Stimulated activated CD8-positive, alpha-beta memory T cell treated with anti-CD3 and anti-CD28 coated beads, Interleukin-7, amount 100 ng/mL, for 24 hours (primary cell): ENCODE data around the gene ACVR2A.

Experiments
- DNase-seq: peaks from one replicate; pipeline ENCODE4 v3.0.0-alpha.2; 2020; ENCODE audit warnings: low read depth

Gene ACVR2A

DNA sequence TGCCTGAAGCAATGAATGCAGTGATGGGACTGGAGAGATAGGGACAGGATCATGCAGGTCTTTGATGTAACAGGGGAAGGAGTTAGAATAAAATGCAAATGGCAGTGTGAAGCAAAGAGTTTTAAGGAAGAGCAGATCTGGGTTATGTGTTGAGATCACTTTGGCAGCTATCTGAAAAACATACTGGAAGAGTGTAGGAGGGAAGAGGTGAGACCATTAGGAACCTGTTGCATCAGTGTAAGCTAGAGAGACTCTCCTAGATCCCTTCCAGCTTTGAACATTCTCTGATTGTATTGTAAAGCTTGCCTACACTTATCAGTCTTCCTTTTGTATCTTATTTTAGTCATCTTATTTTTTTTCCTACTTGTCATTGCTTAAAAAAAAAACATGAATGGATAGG is 10.5 kb downstream of the ACVR2A start:
- DNase-seq = no peak

DNA sequence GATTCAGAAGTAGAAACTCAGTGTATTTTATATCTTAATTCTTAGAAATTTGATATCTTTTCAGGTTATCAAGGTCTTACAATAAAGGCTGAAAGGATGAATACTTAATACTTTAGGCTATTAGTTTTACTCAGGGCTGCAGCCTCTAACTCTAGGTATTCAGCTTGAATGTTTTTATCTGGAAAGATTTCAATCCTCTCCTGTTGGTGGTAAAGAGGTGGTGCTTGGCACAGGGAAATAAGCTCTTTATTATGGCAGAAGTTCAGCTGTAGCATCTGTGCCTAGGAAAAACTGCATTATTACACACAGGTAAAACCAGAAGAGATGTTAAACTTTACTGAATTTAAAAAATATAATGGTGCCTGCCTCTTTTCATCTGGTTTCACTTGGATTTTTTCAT is 11.1 kb downstream of the ACVR2A start:
- no peak for DNase-seq

DNA sequence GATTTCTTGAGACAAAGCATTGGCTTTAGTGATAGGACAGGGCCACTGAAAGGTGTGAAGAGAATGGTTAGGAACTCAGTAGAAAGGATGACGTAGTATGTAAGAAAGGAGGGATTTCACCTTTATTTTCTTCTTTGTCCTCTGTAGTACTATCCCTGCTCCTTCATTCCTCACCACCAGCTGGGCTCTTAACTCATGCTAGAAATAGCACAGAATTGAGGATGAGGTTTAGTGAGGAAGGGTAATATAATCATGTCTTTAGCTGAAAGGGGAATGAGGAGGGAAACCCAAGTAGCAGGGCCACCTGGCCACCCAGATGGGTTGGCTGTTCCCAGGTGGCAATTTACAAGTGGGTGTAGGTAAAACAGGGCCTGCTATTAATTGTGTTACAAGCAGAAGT is 15.2 kb downstream of the ACVR2A start:
- no peak for DNase-seq

DNA sequence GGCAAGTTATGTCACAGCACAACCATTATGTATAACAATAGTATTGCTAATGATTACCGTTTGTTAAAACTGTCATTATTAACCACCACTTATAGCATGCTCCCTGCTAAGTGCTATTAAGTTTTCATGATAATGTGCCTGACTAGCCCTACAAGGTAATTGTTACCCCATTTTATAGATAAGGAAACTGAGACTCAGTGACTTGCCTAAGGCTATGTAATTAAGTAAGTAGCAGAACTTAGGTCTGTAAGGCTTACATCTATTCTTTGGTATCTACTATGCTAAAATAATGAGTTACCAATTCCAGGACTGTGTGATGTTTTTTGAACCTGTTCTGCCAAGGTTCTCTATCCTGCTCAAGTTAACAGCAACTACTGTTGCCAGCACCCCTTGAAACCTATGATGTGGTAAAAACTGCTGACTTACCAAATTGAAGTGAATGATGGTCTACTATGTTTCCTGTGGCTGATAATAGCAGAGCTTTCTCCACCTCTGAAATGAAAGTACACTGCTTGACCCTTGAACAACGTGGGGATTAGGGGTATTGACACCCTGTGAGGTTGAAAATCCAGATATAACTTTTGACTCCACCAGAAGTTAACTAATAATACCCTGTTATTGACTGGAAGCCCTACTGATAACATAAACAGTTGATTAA is 18.2 kb downstream of the ACVR2A start:
- DNase-seq = no peak

DNA sequence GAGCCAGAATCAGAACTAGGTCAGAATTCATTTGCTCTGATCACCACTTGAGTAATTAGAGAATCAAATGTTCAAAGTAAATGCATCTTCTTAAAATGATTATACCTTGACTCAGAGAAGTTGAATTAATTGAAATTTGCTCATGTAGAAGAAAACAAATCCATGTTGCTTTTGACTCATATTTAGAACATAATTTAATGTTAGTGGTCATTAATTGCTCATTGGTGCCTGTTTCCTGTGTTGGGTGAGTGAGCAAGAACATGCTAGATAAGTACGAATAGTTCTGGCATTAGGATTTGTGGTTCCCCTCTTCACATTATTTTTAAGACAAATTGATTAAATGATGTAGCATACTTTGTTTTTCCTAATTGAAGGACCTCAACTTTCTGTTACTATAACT is 19.0 kb downstream of the ACVR2A start:
- no peak for DNase-seq

DNA sequence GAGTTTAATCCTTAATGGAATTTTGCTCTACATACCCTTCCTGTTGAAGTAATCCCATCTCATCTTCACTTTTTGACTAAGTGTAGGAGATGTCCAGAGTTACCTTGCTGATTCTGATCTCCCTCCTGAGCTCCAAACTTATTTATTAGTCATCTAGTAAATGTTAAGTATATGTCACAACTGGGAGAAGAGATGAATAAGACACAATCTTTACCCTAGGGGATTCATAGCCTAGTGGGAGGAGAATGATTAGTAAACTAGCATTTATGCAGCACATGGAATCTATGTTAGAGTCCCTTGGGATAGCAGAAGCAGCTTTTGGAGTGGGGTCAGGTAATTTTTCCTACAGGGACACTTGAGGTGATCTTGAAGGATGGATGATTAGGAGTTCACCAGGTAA is 20.7 kb downstream of the ACVR2A start:
- no peak for DNase-seq

DNA sequence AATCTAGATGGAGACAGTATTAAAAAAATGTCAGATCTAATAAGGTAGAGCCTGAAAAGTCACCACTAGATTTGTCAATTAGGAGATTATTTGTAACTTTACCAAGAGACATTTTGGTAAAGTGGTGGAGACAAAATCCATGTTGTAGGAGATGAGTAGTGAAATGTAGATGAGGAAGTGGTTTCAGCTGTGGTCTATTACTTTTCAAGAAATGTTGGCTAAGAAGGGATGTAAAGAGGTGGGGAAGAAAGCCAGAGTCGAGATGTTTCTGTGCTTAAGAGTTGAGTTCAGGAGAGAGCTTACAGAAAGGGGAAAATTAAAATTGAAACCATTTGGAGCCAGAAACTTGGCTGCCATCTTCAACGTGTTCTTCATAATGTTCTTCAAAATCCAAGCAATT is 22.2 kb downstream of the ACVR2A start:
- no peak for DNase-seq

DNA sequence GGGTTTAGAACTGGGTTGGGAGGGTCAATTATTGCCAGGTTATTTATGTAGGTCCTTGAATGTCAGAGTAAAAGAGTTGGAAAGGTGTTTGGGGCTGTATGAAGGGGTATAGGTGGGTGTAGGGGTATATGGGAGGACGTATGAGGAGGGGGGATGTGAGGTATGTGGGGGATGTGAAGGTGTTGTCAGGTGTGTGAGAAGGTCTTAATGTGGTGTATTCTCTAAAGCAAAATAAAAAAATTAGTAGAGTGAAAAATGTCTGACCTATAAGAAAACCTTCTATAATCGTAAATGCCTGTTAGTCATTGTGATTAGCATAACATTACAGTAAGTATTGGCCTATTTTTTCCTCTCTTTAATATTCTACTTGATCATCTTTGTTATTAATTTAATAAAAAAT is 25.1 kb downstream of the ACVR2A start:
- DNase-seq = no peak

DNA sequence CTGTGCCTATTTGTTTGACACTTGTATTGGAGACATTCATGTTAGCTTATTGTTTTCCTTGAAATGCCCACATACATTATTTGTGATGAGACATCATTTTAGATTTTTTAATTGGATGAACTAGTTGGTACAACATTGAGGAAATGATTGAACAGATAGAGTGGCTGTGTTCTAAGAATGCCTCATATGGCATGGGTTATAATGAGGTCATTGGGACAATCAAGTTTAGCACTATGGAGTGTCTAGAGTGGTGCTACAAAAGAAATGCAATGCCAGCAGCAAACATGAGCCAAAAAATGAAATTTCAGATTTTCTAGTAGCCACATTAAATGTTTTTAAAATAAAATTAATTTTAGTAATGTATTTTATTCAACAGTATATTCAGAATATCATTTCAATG is 28.1 kb downstream of the ACVR2A start:
- DNase-seq = no peak

DNA sequence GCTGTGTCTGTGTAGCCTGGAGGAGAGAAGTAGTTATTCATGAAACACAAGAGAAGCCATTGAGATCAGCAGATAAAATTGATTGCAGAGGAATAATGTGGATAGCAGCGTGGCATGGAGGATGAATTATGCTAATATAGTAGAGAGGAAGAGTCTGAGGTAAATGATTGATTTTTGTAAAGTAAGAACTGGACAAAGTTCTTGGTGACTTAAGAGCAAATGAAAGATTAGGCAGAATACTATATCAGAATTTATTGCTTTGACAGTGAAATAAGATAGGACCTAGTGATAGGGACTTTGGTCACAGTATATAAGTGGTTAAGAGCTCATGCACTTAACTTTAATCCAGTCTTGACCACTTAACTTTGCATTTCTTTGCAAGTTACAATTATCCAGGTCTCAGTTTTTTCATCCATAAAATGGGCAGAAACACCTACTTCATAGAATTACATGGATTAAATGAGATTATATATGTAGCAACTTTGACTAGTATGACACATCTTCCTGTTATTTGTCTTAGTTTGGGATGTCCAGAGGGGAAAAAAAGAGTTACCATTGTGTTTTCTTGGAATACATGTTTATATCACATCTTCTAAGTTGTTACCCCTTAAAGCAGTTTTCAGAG is 29.1 kb downstream of the ACVR2A start:
- DNase-seq = no peak

DNA sequence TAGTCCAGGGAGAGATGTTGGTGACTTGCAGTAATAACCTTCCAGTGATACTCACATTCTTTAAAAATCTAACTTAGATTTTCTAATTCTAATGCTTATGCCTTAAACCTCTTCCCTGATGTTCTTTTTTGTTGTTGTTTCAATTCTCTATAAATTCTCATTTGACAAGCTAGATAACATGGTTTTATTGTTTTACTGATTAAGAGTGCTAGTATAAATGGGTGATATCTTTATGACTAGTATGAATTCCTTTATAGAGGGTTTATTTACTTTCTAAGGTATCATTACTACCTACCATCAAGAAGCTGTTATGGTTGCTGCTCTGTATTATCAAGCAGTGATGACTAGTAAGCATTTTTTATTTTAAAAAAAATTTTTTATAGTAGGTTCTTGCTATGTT is 35.0 kb downstream of the ACVR2A start:
- no peak for DNase-seq

DNA sequence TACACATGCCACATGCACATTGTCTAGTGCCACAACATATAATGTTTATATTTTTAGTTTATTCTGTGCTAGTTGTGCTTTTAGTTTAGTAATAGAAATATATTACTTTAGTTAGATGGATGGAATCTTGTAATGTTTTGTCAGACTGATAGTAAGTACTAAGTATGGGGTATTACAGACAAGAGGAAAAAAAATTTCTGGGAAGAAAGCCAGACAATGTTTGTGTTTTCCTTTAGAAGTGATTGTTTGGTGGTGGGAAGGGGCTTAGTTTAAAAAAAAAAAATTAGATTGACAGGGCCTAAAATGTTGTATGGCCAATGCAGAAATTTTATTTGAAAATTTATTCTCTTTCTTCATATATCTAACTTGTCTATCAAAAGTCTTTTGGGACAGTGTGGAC is 37.8 kb downstream of the ACVR2A start:
- DNase-seq = no peak

DNA sequence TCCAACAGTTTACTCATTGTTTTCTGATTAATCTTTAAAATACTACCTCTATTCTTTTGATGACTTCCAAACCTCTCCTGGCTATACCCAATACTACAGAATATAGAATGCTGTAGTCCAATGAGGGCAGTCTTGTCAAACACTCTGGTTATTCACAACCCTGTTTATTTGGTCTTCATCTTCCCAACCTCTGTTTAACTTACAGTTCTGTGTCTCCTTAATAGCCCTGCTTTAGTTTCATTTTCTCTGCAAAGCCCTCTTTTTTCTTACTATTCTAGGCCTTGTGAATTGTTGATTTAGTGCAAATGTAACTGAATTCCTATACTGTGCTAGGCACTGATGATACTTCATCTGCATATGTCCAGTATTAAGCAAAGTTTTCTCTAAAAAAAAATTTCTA is 40.0 kb downstream of the ACVR2A start:
- no peak for DNase-seq

DNA sequence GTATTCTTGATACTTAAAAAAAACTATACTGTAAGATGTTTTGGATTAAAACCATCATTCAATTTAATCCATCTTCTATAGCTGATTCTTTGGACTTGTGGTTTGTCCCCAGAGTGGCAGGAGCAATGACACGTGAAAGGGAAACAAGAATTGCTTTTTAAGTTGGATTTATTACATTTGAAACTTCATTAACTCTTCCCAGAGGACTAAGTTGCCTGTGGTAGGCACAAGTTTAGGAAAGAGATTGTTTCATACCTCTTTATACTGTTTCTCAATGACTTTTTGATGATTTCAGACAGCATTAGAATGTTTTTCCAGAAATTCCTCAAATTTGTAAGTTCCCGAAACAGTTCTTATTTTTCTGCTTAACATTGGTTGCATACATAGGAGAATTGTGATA is 41.3 kb downstream of the ACVR2A start:
- no peak for DNase-seq

DNA sequence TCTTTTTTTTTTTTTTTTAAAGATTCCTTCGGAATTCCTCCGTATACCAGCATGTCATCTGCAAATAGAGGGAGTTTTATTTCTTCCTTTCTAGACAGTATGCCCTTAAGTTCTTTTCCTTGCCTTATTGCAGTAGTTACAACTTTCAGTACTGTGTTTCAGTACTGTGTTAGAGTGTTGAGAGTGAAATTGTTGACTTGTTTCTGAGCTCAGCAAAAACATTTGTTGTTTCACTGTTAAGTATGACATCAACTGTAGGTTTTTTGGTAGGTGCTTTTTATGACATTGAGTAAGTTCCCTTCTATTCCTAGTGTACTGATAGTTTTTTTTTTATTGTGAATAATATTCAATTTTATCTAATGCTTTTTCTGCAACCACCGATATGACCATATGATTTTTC is 43.9 kb downstream of the ACVR2A start:
- no peak for DNase-seq

DNA sequence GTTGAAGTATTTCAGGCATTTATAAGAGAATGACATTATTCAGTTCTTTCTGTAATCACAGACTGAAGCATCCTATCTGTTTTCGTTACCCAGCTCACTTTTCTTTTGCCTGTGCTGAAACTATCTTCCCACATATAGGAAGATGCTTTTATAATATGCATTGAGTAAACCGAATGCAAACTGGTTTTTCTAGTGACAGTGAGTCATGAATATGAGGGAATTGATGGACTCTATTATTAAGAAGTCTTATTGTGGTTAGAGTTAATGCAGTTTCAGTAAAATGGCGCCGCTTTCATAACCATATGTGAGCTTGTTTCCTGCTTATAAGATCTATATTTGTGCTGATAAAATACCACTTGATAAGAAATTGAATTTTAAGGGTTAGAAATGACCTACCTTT is 59.2 kb downstream of the ACVR2A start:
- no peak for DNase-seq

DNA sequence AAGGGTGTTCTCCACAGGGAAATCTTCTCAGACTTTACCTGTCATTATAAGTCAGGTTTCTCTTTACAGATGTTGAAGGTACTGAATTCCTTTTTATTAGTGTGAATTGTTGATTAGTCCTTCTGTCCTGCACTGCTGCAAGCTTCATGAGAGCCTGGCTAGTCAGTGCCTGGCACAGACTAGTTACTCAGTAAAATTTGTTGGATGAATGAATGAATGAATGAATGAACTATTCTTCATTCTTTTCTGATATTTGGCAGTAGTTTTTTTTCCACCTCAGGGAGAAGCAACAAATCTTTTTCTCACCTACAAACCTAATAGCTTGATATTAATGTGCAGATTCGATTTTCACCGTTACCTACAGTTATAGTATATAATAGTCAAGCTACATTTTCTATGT is 64.3 kb downstream of the ACVR2A start:
- no peak for DNase-seq

DNA sequence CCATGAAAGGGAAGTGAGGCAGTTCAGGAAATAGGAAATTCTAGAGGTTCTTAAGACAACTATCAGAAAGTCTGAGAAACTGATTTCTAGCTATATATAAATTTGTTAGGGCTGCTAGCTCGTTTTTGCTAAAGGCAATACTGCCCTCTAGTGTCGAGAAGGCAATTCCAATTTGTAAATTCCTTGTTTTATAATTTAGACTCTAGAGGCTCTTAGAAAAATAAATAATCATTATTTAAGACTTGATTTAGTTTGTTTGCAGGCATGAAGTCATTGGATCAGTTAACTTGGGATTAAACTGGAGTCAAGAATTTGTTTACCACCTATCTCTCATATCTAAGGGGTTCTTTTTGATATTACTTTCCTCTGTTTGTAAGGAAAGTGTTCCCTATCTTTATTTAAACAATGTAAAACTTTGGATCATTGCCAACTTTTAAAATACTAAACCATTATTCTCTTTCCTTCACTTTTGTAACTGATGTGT is 66.2 kb downstream of the ACVR2A start:
- DNase-seq = no peak

DNA sequence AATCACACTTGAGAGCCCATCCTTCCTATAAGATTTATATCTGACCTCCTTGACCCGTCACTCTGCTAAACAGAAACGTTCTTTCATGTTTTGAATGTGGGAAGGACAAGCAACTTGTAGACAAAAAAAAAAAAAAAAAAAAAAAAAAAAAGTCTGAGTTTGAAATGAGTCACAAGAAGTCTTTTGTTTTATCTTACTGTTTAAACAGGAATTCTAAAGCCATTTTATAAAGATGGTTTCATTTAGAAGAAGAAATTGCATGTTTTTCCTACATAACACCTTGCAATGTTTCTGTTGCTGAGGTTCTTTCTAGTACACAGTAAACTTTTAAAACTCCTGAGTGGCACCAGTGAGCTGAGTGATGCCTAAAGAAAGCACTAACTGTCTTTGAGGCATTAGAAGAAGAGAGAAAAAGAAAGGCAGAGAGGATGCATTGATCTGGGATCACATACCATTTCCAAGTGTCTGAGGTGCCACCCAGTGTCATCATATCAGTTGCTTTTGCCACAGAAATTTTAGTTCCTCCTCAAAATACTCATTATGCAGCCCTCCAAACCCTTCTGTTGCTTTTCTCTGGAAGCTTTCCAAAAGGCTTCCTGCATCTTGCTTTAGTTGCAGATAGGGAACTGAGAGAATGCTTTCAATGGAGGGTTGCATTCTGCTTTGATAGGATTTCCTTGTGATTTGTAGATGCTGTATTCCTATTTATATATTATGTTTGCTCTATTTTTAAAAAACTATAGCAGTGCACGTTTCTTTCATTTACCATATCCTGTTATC is 69.1 kb downstream of the ACVR2A start:
- no peak for DNase-seq

DNA sequence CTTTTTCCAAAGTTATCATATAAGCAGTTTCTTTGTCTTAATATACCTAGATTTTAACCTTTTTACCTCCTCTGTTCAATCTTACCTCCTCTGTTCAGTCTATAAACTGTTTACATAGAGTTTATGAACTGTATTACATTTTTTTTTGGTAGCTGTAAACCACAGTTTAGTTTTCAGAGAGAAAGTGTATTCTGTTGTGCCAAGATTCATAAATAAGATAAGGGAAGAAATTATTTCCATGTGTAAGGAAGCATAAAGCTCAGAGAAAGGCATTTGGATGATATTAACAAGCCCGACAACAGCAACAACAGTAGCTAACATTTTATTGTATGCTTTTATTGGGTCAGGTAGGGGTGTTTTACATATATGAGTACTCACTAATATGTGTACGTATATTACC is 71.2 kb downstream of the ACVR2A start:
- DNase-seq = no peak

DNA sequence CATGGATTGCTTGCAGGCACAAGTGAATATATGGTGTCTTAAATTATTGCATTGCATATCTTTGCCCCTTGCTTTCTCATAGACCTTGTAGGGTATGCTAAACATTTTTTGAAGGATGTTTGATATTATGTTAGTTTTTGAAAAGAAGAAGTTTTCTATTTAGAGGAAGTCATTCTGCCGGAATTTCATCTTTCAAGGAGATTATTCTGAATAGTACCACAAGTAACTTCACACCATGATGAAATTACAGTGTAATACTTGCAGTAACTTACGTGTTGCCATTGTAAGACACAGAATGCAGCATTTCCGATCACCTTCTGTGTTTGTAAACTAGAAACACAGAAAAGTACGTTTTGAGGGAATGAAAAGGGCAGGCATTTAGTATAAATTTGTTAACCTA is 71.9 kb downstream of the ACVR2A start:
- DNase-seq = no peak

DNA sequence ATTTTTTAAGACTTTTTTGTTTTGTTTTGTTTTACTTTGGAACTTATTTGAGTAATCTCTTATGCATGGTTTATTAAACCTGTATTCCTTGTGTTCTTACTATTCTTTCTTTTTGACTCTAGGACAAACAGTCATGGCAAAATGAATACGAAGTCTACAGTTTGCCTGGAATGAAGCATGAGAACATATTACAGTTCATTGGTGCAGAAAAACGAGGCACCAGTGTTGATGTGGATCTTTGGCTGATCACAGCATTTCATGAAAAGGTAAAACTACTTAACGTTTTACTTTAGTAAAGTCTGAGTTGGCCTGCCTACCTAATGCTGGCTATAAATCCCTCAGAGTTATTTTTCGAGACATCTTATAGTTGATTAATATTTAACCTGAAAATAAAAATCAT is 72.3 kb downstream of the ACVR2A start:
- DNase-seq = no peak

DNA sequence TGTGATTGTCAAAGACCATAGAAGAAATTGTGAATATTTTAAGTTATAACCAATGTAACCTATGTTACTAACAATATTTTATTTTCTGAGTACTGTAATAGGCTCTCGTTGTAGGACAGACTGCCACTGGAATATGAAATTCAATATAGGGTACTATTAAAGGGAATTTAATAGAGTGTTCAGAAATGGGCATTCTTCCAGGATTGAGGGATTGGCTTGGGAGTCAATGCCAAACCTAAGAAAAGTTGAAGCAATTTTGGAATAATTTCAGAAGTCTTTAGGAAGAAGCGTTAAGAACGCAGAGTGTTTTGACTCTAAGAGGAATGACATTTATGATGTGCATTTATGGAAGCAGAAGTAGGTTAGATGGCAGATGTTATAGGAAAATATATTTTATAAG is 79.0 kb downstream of the ACVR2A start:
- DNase-seq = no peak

DNA sequence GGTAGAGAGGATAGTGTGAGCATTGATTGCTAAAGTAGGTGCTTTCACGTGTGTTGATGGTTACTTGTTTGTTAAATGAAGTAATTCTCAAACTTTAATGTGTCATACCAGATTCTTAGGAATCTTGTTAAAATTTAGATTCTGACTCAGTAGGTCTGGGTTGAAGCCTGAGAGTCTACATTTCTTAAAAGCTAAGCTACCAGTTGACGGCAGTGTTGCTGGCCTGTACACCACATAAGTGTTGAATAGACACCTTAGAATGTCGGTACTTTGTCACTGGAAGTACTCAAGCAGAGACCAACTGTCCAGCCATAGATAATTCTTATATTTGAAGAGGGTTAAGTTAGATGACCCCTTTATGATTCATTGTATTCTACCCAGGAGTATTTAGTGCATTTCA is 79.8 kb downstream of the ACVR2A start:
- no peak for DNase-seq
